HEK293 (cell line): ENCODE results near the gene ATP10A.
"Not testable (repeated sequence)": the region's sequence is repeated elsewhere in the genome, so short reads cannot be mapped to it uniquely, and the experiment has no call there.

Experiments
- CTCF ChIA-PET: fragments of 350-600 bp; formaldehyde crosslinking; extraction: SDS; loops from one replicate; lab custom pipeline; 2021; ENCODE audit warnings: antibody characterized with exemption; lab: Yijun Ruan, JAX
- POLR2A ChIA-PET: fragments of 300-600 bp; formaldehyde crosslinking; extraction: SDS; loops from one replicate; lab custom pipeline; 2020; ENCODE audit warnings: antibody characterized with exemption, inconsistent platforms; lab: Yijun Ruan, JAX
- H3K27ac ChIP-seq: fragments of 200-500 bp; sonication (Bioruptor generic); 2 replicates; pipeline ENCODE4 v1.5.1; 2014; ENCODE audit warnings: low read depth, low read length, control low read depth, inconsistent platforms; ENCODE audit errors: extremely low read depth
- H3K36me3 ChIP-seq, 2 experiments: fragments of 200-500 bp in 1 of 2; sonication (Bioruptor generic) in 1 of 2; 1 replicate in 1 of 2; 2 replicates in 1 of 2; pipeline ENCODE4 v1.5.1; 2014 to 2017; ENCODE audit warnings: inconsistent platforms in 2 of 2, low read length in 2 of 2; ENCODE audit not compliant: control insufficient read depth in 2 of 2, insufficient read depth in 1 of 2
- H3K4me1 ChIP-seq: fragments of 200-500 bp; sonication (Bioruptor generic); 2 replicates; pipeline ENCODE4 v1.5.1; 2014; ENCODE audit warnings: mild to moderate bottlenecking, low read length, inconsistent platforms; ENCODE audit not compliant: control insufficient read depth, insufficient read depth
- H3K4me3 ChIP-seq: 2 replicates; pipeline ENCODE4 v1.5.1; 2011; ENCODE audit warnings: low read depth, mild to moderate bottlenecking, control low read depth, low read length, moderate library complexity
- H3K9me3 ChIP-seq: fragments of 200-500 bp; sonication (Bioruptor generic); 2 replicates; pipeline ENCODE4 v1.5.1; 2014; ENCODE audit warnings: low read depth, low read length, inconsistent platforms; ENCODE audit not compliant: control insufficient read depth, insufficient read depth
- AEBP2 ChIP-seq: fragments of 450-650 bp; formaldehyde crosslinking; IDR thresholded peaks from 2 replicates; pipeline ENCODE4 v1.5.1; 2016; ENCODE audit warnings: missing biosample characterization, missing genetic modification characterization, borderline replicate concordance
- BCL11A ChIP-seq: fragments of 450-650 bp; formaldehyde crosslinking; IDR thresholded peaks from 2 replicates; pipeline ENCODE4 v1.5.1; 2016; ENCODE audit warnings: low read depth, missing biosample characterization, missing genetic modification characterization
- BCL11B ChIP-seq: fragments of 450-650 bp; formaldehyde crosslinking; IDR thresholded peaks from 2 replicates; pipeline ENCODE4 v1.5.1; 2016; ENCODE audit warnings: low read depth, missing biosample characterization, missing genetic modification characterization
- GLIS1 ChIP-seq: fragments of 450-650 bp; formaldehyde crosslinking; IDR thresholded peaks from 2 replicates; pipeline ENCODE4 v1.5.1; 2016; ENCODE audit warnings: missing biosample characterization, missing genetic modification characterization
- INSM2 ChIP-seq: fragments of 450-650 bp; formaldehyde crosslinking; IDR thresholded peaks from 2 replicates; pipeline ENCODE4 v1.5.1; 2016; ENCODE audit warnings: missing biosample characterization, missing genetic modification characterization
- KLF10 ChIP-seq: fragments of 450-650 bp; IDR thresholded peaks from 2 replicates; pipeline ENCODE4 v1.5.1; 2018; ENCODE audit warnings: missing biosample characterization, mild to moderate bottlenecking, missing genetic modification characterization
- PBX3 ChIP-seq: sonication (generic); formaldehyde crosslinking; IDR thresholded peaks from 2 replicates; pipeline ENCODE4 v1.8.1; 2022; ENCODE audit warnings: mild to moderate bottlenecking, moderate library complexity, missing genetic modification reagents
- RBAK ChIP-seq: fragments of 450-650 bp; formaldehyde crosslinking; IDR thresholded peaks from 2 replicates; pipeline ENCODE4 v1.5.1; 2016; ENCODE audit warnings: missing biosample characterization, missing genetic modification characterization
- REPIN1 ChIP-seq: fragments of 450-650 bp; formaldehyde crosslinking; IDR thresholded peaks from 2 replicates; pipeline ENCODE4 v1.5.1; 2017; ENCODE audit warnings: missing biosample characterization, missing genetic modification characterization, low read depth
- ZBTB11 ChIP-seq: fragments of 450-650 bp; formaldehyde crosslinking; conservative IDR thresholded peaks from 2 replicates; pipeline ENCODE4 v1.5.1; 2016; ENCODE audit warnings: low read depth, missing biosample characterization, missing genetic modification characterization
- ZBTB48 ChIP-seq: fragments of 450-650 bp; formaldehyde crosslinking; IDR thresholded peaks from 2 replicates; pipeline ENCODE4 v1.5.1; 2016; ENCODE audit warnings: missing biosample characterization, missing genetic modification characterization
- ZFP41 ChIP-seq: fragments of 450-650 bp; formaldehyde crosslinking; IDR thresholded peaks from 2 replicates; pipeline ENCODE4 v1.5.1; 2016; ENCODE audit warnings: missing biosample characterization, missing genetic modification characterization, borderline replicate concordance
- ZNF112 ChIP-seq: fragments of 450-650 bp; formaldehyde crosslinking; IDR thresholded peaks from 2 replicates; pipeline ENCODE4 v1.5.0; 2017; ENCODE audit warnings: missing biosample characterization, missing genetic modification characterization
- ZNF169 ChIP-seq: fragments of 450-650 bp; formaldehyde crosslinking; IDR thresholded peaks from 2 replicates; pipeline ENCODE4 v1.5.1; 2016; ENCODE audit warnings: missing biosample characterization, missing genetic modification characterization
- ZNF248 ChIP-seq: fragments of 450-650 bp; formaldehyde crosslinking; IDR thresholded peaks from 2 replicates; pipeline ENCODE4 v1.5.1; 2017; ENCODE audit warnings: missing biosample characterization, missing genetic modification characterization
- ZNF280C ChIP-seq: fragments of 450-650 bp; formaldehyde crosslinking; IDR thresholded peaks from 2 replicates; pipeline ENCODE4 v1.5.1; 2016; ENCODE audit warnings: missing biosample characterization, missing genetic modification characterization
- ZNF341 ChIP-seq: fragments of 450-650 bp; formaldehyde crosslinking; IDR thresholded peaks from 2 replicates; pipeline ENCODE4; 2016; ENCODE audit warnings: low read depth, missing biosample characterization, missing genetic modification characterization
- ZNF416 ChIP-seq: fragments of 450-650 bp; formaldehyde crosslinking; IDR thresholded peaks from 2 replicates; pipeline ENCODE4 v1.5.1; 2016; ENCODE audit warnings: missing biosample characterization, missing genetic modification characterization
- ZNF513 ChIP-seq: fragments of 450-650 bp; IDR thresholded peaks from 2 replicates; pipeline ENCODE4 v1.5.1; 2018; ENCODE audit warnings: missing biosample characterization, missing genetic modification characterization
- ZNF654 ChIP-seq: fragments of 450-650 bp; formaldehyde crosslinking; IDR thresholded peaks from 2 replicates; pipeline ENCODE4 v1.5.1; 2016; ENCODE audit warnings: low read depth, missing biosample characterization, missing genetic modification characterization
- ZNF701 ChIP-seq: fragments of 450-650 bp; formaldehyde crosslinking; IDR thresholded peaks from 2 replicates; pipeline ENCODE4 v1.5.1; 2016; ENCODE audit warnings: missing biosample characterization, missing genetic modification characterization
- ZSCAN23 ChIP-seq: fragments of 450-650 bp; formaldehyde crosslinking; IDR thresholded peaks from 2 replicates; pipeline ENCODE4 v1.5.1; 2016; ENCODE audit warnings: missing biosample characterization, missing genetic modification characterization

Gene ATP10A

GRCh38 chr15:25882466-25882865, 19.3 kb upstream of the ATP10A start (continued):
- no peak for TF ChIP-seq ZNF513 (tag by site-specific recombination)
- no peak for TF ChIP-seq ZNF416 (tag by site-specific recombination)
- no peak for TF ChIP-seq ZNF280C (tag by site-specific recombination)
- TF ChIP-seq REPIN1 (tag by site-specific recombination) = no peak
- TF ChIP-seq KLF10 (tag by site-specific recombination) = no peak
- TF ChIP-seq PBX3 = no peak
- TF ChIP-seq INSM2 (tag by site-specific recombination) = no peak
- no peak for TF ChIP-seq ZNF701 (tag by site-specific recombination)

GRCh38 chr15:25880877-25881276, 17.8 kb upstream of the ATP10A start:
- CTCF ChIA-PET, H3K27ac ChIP-seq, H3K4me1 ChIP-seq, POLR2A ChIA-PET, H3K36me3 ChIP-seq, H3K9me3 ChIP-seq, H3K4me3 ChIP-seq: not testable (repeated sequence)

- ChIA-PET POLR2A (no interaction called here), CTCF (no interaction called here)
- Histone ChIP-seq H3K27ac (no peak overlapping the region), H3K4me3 (no peak overlapping the region), H3K9me3 (no peaks in the 10 kb centered on the region), H3K36me3 (no peaks in the 10 kb centered on the region), H3K4me1 (no peaks in the 10 kb centered on the region)
- TF ChIP-seq ZNF112 (tag by site-specific recombination) (no peak), BCL11A (tag by site-specific recombination) (no peak), ZNF169 (no peak), AEBP2 (no peak), ZNF341 (tag by site-specific recombination) (no peak), RBAK (tag by site-specific recombination) (no peak), ZNF654 (no peak), BCL11B (tag by site-specific recombination) (no peak), ZBTB11 (no peak), ZNF248 (tag by site-specific recombination) (no peak), ZSCAN23 (no peak), GLIS1 (tag by site-specific recombination) (no peak), ZFP41 (tag by site-specific recombination) (no peak), ZBTB48 (tag by site-specific recombination) (no peak)
Observed at GRCh38 chr15:25880411-25880810, 17.3 kb upstream of the ATP10A start.
